ENCODE measurements around the gene BICDL2.

Gene BICDL2

GRCh38 chr16:3035289-3035971 is 1.3 kb downstream of the BICDL2 start:
- no peak for DNase-seq
- H3K36me3 ChIP-seq (ENCODE audit: control insufficient read depth, insufficient read depth, low read length), result no peaks in the 10 kb centered on the region
- peaks cover 42% of the 10 kb centered on the region for H3K27me3 ChIP-seq (replicated peaks; ENCODE audit: control insufficient read depth, insufficient read depth, low read length, poor library complexity, severe bottlenecking)
- H3K9me3 ChIP-seq (ENCODE audit: control insufficient read depth, low read length), result no peaks in the 10 kb centered on the region
- H3K4me3 ChIP-seq (ENCODE audit: insufficient read depth, low read depth, low read length, poor library complexity, severe bottlenecking), result no peak overlapping the region
- H3K4me1 ChIP-seq (ENCODE audit: control insufficient read depth, insufficient read depth, low read length, poor library complexity, severe bottlenecking), result peaks cover 14% of the 10 kb centered on the region
- H3K27ac ChIP-seq (ENCODE audit: insufficient read depth, low read length, poor library complexity, severe bottlenecking), result no peak overlapping the region

GRCh38 chr16:3032624-3033023 is 4.1 kb downstream of the BICDL2 start:
- Histone ChIP-seq H3K27me3 (replicated peaks; ENCODE audit: control insufficient read depth, insufficient read depth, low read length, poor library complexity, severe bottlenecking) (peaks cover 26% of the 10 kb centered on the region), H3K4me1 (ENCODE audit: control insufficient read depth, insufficient read depth, low read length, poor library complexity, severe bottlenecking) (peaks cover 31% of the 10 kb centered on the region), H3K9me3 (ENCODE audit: control insufficient read depth, low read length) (no peaks in the 10 kb centered on the region), H3K36me3 (ENCODE audit: control insufficient read depth, insufficient read depth, low read length) (no peaks in the 10 kb centered on the region), H3K27ac (ENCODE audit: insufficient read depth, low read length, poor library complexity, severe bottlenecking) (no peak overlapping the region), H3K4me3 (ENCODE audit: insufficient read depth, low read depth, low read length, poor library complexity, severe bottlenecking) (no peak overlapping the region)
- DNase-seq, result no peak

GRCh38 chr16:3030222-3031212 is 6.2 kb downstream of the BICDL2 start:
- H3K27me3 ChIP-seq (replicated peaks; ENCODE audit: control insufficient read depth, insufficient read depth, low read length, poor library complexity, severe bottlenecking), result peaks cover 4% of the 10 kb centered on the region
- no peak for DNase-seq
- peaks cover 19% of the 10 kb centered on the region for H3K36me3 ChIP-seq (ENCODE audit: control insufficient read depth, insufficient read depth, low read length)
- no peak overlapping the region for H3K4me3 ChIP-seq (ENCODE audit: insufficient read depth, low read depth, low read length, poor library complexity, severe bottlenecking)
- H3K27ac ChIP-seq (ENCODE audit: insufficient read depth, low read length, poor library complexity, severe bottlenecking), result no peak overlapping the region
- H3K4me1 ChIP-seq (ENCODE audit: control insufficient read depth, insufficient read depth, low read length, poor library complexity, severe bottlenecking), result peaks cover 18% of the 10 kb centered on the region
- H3K9me3 ChIP-seq (ENCODE audit: control insufficient read depth, low read length), result no peaks in the 10 kb centered on the region

- H3K4me3 ChIP-seq (ENCODE audit: insufficient read depth, low read depth, low read length, poor library complexity, severe bottlenecking), result peak overlapping the region; percentile 17
- no peaks in the 10 kb centered on the region for H3K27me3 ChIP-seq (replicated peaks; ENCODE audit: control insufficient read depth, insufficient read depth, low read length, poor library complexity, severe bottlenecking)
- H3K27ac ChIP-seq (ENCODE audit: insufficient read depth, low read length, poor library complexity, severe bottlenecking), result no peak overlapping the region
- H3K9me3 ChIP-seq (ENCODE audit: control insufficient read depth, low read length), result no peaks in the 10 kb centered on the region
- H3K36me3 ChIP-seq (ENCODE audit: control insufficient read depth, insufficient read depth, low read length), result peaks cover 20% of the 10 kb centered on the region
- DNase-seq, result no peak
- peaks cover 18% of the 10 kb centered on the region for H3K4me1 ChIP-seq (ENCODE audit: control insufficient read depth, insufficient read depth, low read length, poor library complexity, severe bottlenecking)
These were observed 7.1 kb downstream of the BICDL2 start for GRCh38 chr16:3029491-3030221.

- H3K27me3 ChIP-seq (replicated peaks; ENCODE audit: control insufficient read depth, insufficient read depth, low read length, poor library complexity, severe bottlenecking), result no peaks in the 10 kb centered on the region
- H3K36me3 ChIP-seq (ENCODE audit: control insufficient read depth, insufficient read depth, low read length), result peaks cover 20% of the 10 kb centered on the region
- no peak for DNase-seq
- no peak overlapping the region for H3K27ac ChIP-seq (ENCODE audit: insufficient read depth, low read length, poor library complexity, severe bottlenecking)
- peaks cover 18% of the 10 kb centered on the region for H3K4me1 ChIP-seq (ENCODE audit: control insufficient read depth, insufficient read depth, low read length, poor library complexity, severe bottlenecking)
- no peak overlapping the region for H3K4me3 ChIP-seq (ENCODE audit: insufficient read depth, low read depth, low read length, poor library complexity, severe bottlenecking)
- H3K9me3 ChIP-seq (ENCODE audit: control insufficient read depth, low read length), result no peaks in the 10 kb centered on the region
These were observed 7.9 kb downstream of the BICDL2 start for GRCh38 chr16:3028716-3029319.

- Histone ChIP-seq H3K9me3 (ENCODE audit: control insufficient read depth, low read length) (no peaks in the 10 kb centered on the region), H3K4me1 (ENCODE audit: control insufficient read depth, insufficient read depth, low read length, poor library complexity, severe bottlenecking) (peaks cover 24% of the 10 kb centered on the region), H3K27ac (ENCODE audit: insufficient read depth, low read length, poor library complexity, severe bottlenecking) (no peak overlapping the region), H3K27me3 (replicated peaks; ENCODE audit: control insufficient read depth, insufficient read depth, low read length, poor library complexity, severe bottlenecking) (no peaks in the 10 kb centered on the region), H3K4me3 (ENCODE audit: insufficient read depth, low read depth, low read length, poor library complexity, severe bottlenecking) (no peak overlapping the region), H3K36me3 (ENCODE audit: control insufficient read depth, insufficient read depth, low read length) (peaks cover 20% of the 10 kb centered on the region)
- peak; percentile 76 to 83 (median 82) for DNase-seq
These were observed 8.6 kb downstream of the BICDL2 start for GRCh38 chr16:3027983-3028715.

GRCh38 chr16:3027489-3027795 is 9.3 kb downstream of the BICDL2 start:
- Histone ChIP-seq H3K4me3 (ENCODE audit: insufficient read depth, low read depth, low read length, poor library complexity, severe bottlenecking) (no peak overlapping the region), H3K36me3 (ENCODE audit: control insufficient read depth, insufficient read depth, low read length) (peaks cover 20% of the 10 kb centered on the region), H3K4me1 (ENCODE audit: control insufficient read depth, insufficient read depth, low read length, poor library complexity, severe bottlenecking) (peaks cover 31% of the 10 kb centered on the region), H3K9me3 (ENCODE audit: control insufficient read depth, low read length) (no peaks in the 10 kb centered on the region), H3K27ac (ENCODE audit: insufficient read depth, low read length, poor library complexity, severe bottlenecking) (no peak overlapping the region), H3K27me3 (replicated peaks; ENCODE audit: control insufficient read depth, insufficient read depth, low read length, poor library complexity, severe bottlenecking) (no peaks in the 10 kb centered on the region)
- DNase-seq, result no peak

GRCh38 chr16:3026609-3027488 is 9.9 kb downstream of the BICDL2 start:
- DNase-seq, result no peak
- H3K4me1 ChIP-seq (ENCODE audit: control insufficient read depth, insufficient read depth, low read length, poor library complexity, severe bottlenecking), result peaks cover 37% of the 10 kb centered on the region
- peaks cover 20% of the 10 kb centered on the region for H3K36me3 ChIP-seq (ENCODE audit: control insufficient read depth, insufficient read depth, low read length)
- no peaks in the 10 kb centered on the region for H3K27me3 ChIP-seq (replicated peaks; ENCODE audit: control insufficient read depth, insufficient read depth, low read length, poor library complexity, severe bottlenecking)
- no peak overlapping the region for H3K4me3 ChIP-seq (ENCODE audit: insufficient read depth, low read depth, low read length, poor library complexity, severe bottlenecking)
- no peak overlapping the region for H3K27ac ChIP-seq (ENCODE audit: insufficient read depth, low read length, poor library complexity, severe bottlenecking)
- H3K9me3 ChIP-seq (ENCODE audit: control insufficient read depth, low read length), result no peaks in the 10 kb centered on the region

Measured in effector memory CD4-positive, alpha-beta T cell (primary cell).